GM18907 (cell line): ENCODE results near the gene SRGAP1.
"Not testable (repeated sequence)": the region's sequence is repeated elsewhere in the genome, so short reads cannot be mapped to it uniquely, and the experiment has no call there.

Experiments
- ATAC-seq: cut with Tn5 transposase; IDR thresholded peaks from one replicate; pipeline ENCODE4 v1.9.1; 2021; ENCODE audit warnings: mild to moderate bottlenecking, moderate library complexity; ENCODE audit not compliant: unreplicated experiment

The SRGAP1 gene

GRCh38 chr12:64181430-64182291 lies 337.2 kb downstream of the SRGAP1 start:
- ATAC-seq = no peak

- ATAC-seq = no peak
Measured at GRCh38 chr12:64184216-64184615, 339.7 kb downstream of the SRGAP1 start.

GRCh38 chr12:64186789-64187188 lies 342.3 kb downstream of the SRGAP1 start:
- ATAC-seq = peak; percentile 94

GRCh38 chr12:64187370-64187769 lies 342.9 kb downstream of the SRGAP1 start:
- no peak for ATAC-seq

- ATAC-seq = no peak
Measured at GRCh38 chr12:64187794-64188193, 343.3 kb downstream of the SRGAP1 start.

GRCh38 chr12:64189530-64189929 lies 345.0 kb downstream of the SRGAP1 start:
- ATAC-seq = no peak

- ATAC-seq = no peak
Measured at GRCh38 chr12:64190140-64190539, 345.6 kb downstream of the SRGAP1 start.

GRCh38 chr12:64192644-64193444 lies 348.3 kb downstream of the SRGAP1 start:
- peak; percentile 97 for ATAC-seq

GRCh38 chr12:64193931-64194330 lies 349.4 kb downstream of the SRGAP1 start:
- ATAC-seq = no peak

- no peak for ATAC-seq
Measured at GRCh38 chr12:64194333-64195149, 350.0 kb downstream of the SRGAP1 start.

GRCh38 chr12:64195841-64196240 lies 351.3 kb downstream of the SRGAP1 start:
- not testable (repeated sequence) for ATAC-seq

GRCh38 chr12:64203036-64203435 lies 358.5 kb downstream of the SRGAP1 start:
- no peak for ATAC-seq

GRCh38 chr12:64203775-64204174 lies 359.3 kb downstream of the SRGAP1 start:
- no peak for ATAC-seq

- ATAC-seq = no peak
Measured at GRCh38 chr12:64205542-64205941, 361.0 kb downstream of the SRGAP1 start.

- no peak for ATAC-seq
Measured at GRCh38 chr12:64207453-64207852, 363.0 kb downstream of the SRGAP1 start.
